Endothelial cell of umbilical vein (primary cell): ENCODE data around the gene AACS. TPM values are rescaled to one million over a fixed set of nuclear protein-coding genes. Genes with fewer than 3 reads are reported as not detected.

ENCODE experiments used
- BruUV-seq: library from RNA; stranded (reverse); fragments of 400-500 nt; replicated peaks from 2 replicates; lab custom pipeline; 2021; lab: Mats Ljungman, UMichigan
- CTCF ChIA-PET: fragments of 300-600, 350-600 bp; sonication (Branson Sonifier 250); formaldehyde crosslinking; loops from one replicate; lab custom pipeline; 2021; ENCODE audit warnings: antibody characterized with exemption, inconsistent platforms; lab: Charles Lee
- POLR2A ChIA-PET: fragments of 300-600, 350-600 bp; sonication (Branson Sonifier 250); formaldehyde crosslinking; loops from one replicate; lab custom pipeline; 2021; ENCODE audit warnings: antibody characterized with exemption, inconsistent platforms; lab: Charles Lee
- DNase-seq: peaks from one replicate; pipeline ENCODE4 v3.0.0-alpha.2; 2011; ENCODE audit warnings: low read depth, low spot score
- FAIRE-seq: peaks from 2 replicates; lab custom pipeline; 2011; peaks lifted over from hg19 to GRCh38; lab: Jason Lieb, UNC
- H2AFZ ChIP-seq: 2 replicates; pipeline ENCODE4 v1.6.0; 2012; ENCODE audit warnings: low read depth, low read length, control low read depth, inconsistent platforms
- H3K27ac ChIP-seq: 2 replicates; pipeline ENCODE4 v1.5.1; 2011; ENCODE audit warnings: low read depth, mild to moderate bottlenecking, control low read depth, low read length, moderate library complexity; ENCODE audit not compliant: insufficient read depth
- H3K27me3 ChIP-seq, 2 experiments: 2 replicates each; pipeline versions ENCODE4 v1.6.0 to v1.6.1; 2011; ENCODE audit warnings: low read length in 2 of 2, mixed read lengths in 1 of 2; ENCODE audit not compliant: control insufficient read depth in 2 of 2, insufficient read depth in 2 of 2
- H3K36me3 ChIP-seq, 2 experiments: 2 replicates in 1 of 2; 3 replicates in 1 of 2; pipeline ENCODE4 v1.5.1; 2011; ENCODE audit warnings: low read length in 2 of 2, mild to moderate bottlenecking in 1 of 2, moderate library complexity in 1 of 2; ENCODE audit not compliant: control insufficient read depth in 2 of 2, insufficient read depth in 2 of 2; ENCODE audit errors: extremely low read depth in 1 of 2
- H3K4me1 ChIP-seq: 3 replicates; pipeline ENCODE4 v1.5.1; 2011; ENCODE audit warnings: mild to moderate bottlenecking, low read length; ENCODE audit not compliant: control insufficient read depth, insufficient read depth; ENCODE audit errors: extremely low read depth
- H3K4me2 ChIP-seq: 2 replicates; pipeline ENCODE4 v1.6.1; 2011; ENCODE audit warnings: low read length, control low read depth, mixed read lengths; ENCODE audit not compliant: insufficient read depth
- H3K4me3 ChIP-seq, 3 experiments: fragments of 200-600 bp in 1 of 3; sonication (generic), shearing (Covaris generic) in 1 of 3; replicated peaks in 1 of 3; 2 replicates each; pipeline ENCODE4 v1.5.1; 2011 to 2016; ENCODE audit warnings: control low read depth in 3 of 3, low read length in 3 of 3, mild to moderate bottlenecking in 2 of 3, inconsistent platforms in 1 of 3, low read depth in 1 of 3, moderate library complexity in 1 of 3; ENCODE audit not compliant: insufficient read depth in 1 of 3
- H3K79me2 ChIP-seq: 2 replicates; pipeline ENCODE4 v1.6.0; 2012; ENCODE audit warnings: low read length, inconsistent platforms; ENCODE audit not compliant: control insufficient read depth, insufficient read depth
- H3K9ac ChIP-seq: replicated peaks from 2 replicates; pipeline ENCODE3; 2011; ENCODE audit warnings: low read length, control low read depth; ENCODE audit not compliant: insufficient read depth; ENCODE audit errors: extremely low read depth
- H3K9me1 ChIP-seq: replicated peaks from 3 replicates; pipeline ENCODE4 v1.6.0; 2011; ENCODE audit warnings: mild to moderate bottlenecking, low read length; ENCODE audit not compliant: control insufficient read depth, insufficient read depth; ENCODE audit errors: extremely low read depth
- H3K9me3 ChIP-seq: replicated peaks from 2 replicates; pipeline ENCODE4 v1.5.1; 2012; ENCODE audit warnings: low read length, inconsistent platforms; ENCODE audit not compliant: control insufficient read depth, insufficient read depth
- H4K20me1 ChIP-seq: replicated peaks from 2 replicates; pipeline ENCODE3; 2011; ENCODE audit warnings: mild to moderate bottlenecking, low read length; ENCODE audit not compliant: control insufficient read depth, insufficient read depth; ENCODE audit errors: extremely low read depth
- EZH2 ChIP-seq: IDR thresholded peaks from 2 replicates; pipeline ENCODE4 v1.6.1; 2012; ENCODE audit warnings: borderline replicate concordance, low read depth, mild to moderate bottlenecking, moderate library complexity, low read length, inconsistent platforms; ENCODE audit not compliant: severe bottlenecking
- FOS ChIP-seq: IDR thresholded peaks from 2 replicates; pipeline ENCODE4 v1.6.1; 2011; ENCODE audit warnings: mild to moderate bottlenecking, low read length, moderate library complexity, borderline replicate concordance; ENCODE audit not compliant: insufficient read depth
- GATA2 ChIP-seq: IDR thresholded peaks from 2 replicates; pipeline ENCODE4 v1.7.0; 2011; ENCODE audit warnings: low read depth, mild to moderate bottlenecking, moderate library complexity, mixed read lengths, low read length; ENCODE audit not compliant: insufficient read length, insufficient read depth
- JUN ChIP-seq: IDR thresholded peaks from 2 replicates; pipeline ENCODE4 v1.6.1; 2011; ENCODE audit warnings: borderline replicate concordance, low read depth; ENCODE audit not compliant: insufficient read length, insufficient read depth
- MYC ChIP-seq: IDR thresholded peaks from one replicate; pipeline ENCODE4 v1.6.1; 2011; ENCODE audit warnings: mild to moderate bottlenecking, low read depth, low read length
- POLR2A ChIP-seq: IDR thresholded peaks from 2 replicates; pipeline ENCODE4 v1.6.1; 2012; ENCODE audit warnings: low read depth, mild to moderate bottlenecking, control low read depth, low read length
- POLR2AphosphoS5 ChIP-seq: IDR thresholded peaks from 2 replicates; pipeline ENCODE4 v1.6.1; 2012; ENCODE audit warnings: low read depth, mild to moderate bottlenecking, control low read depth, low read length, moderate library complexity; ENCODE audit not compliant: insufficient read depth
- dilution Hi-C: fragments of 300-500 bp; cut with MboI; formaldehyde crosslinking; loops from one replicate; pipeline ENCODE4 v1.15.0; 2019; ENCODE audit warnings: low sequenced_read_pairs; ENCODE audit not compliant: extremely low pct_ligation_motif_present
- intact Hi-C: fragments of 100-400 bp; cut with micrococcal nuclease; formaldehyde crosslinking; loops from one replicate; pipeline ENCODE4 v1.10.0; 2022
- polyA plus RNA-seq, 4 experiments: library from polyadenylated mRNA; depleted of rRNA in 3 of 4; stranded (reverse) in 3 of 4; unstranded in 1 of 4; fragments of >200 nt; gene quantifications; 2 replicates each; pipeline versions ENCODE4 v1.2.1 to v1.2.3, GENCODE V29; 2011 to 2012; ENCODE audit warnings: missing spikeins in 1 of 4
- total RNA-seq: library from RNA; stranded (reverse); gene quantifications from 2 replicates; pipeline ENCODE4 v1.2.3, GENCODE V29; 2021
- TF ChIP-seq, protein P1 (sequence below): IDR thresholded peaks from 2 replicates; pipeline ENCODE4 v1.6.1; 2011; ENCODE audit not compliant: insufficient read depth, insufficient read length
- TF ChIP-seq, protein P2 (sequence below), 2 donors: IDR thresholded peaks; 1 replicate in 1 of 2; 2 replicates in 1 of 2; pipeline ENCODE4 v1.5.1; 2011; ENCODE audit warnings: low read length in 2 of 2, mild to moderate bottlenecking in 2 of 2, moderate library complexity in 2 of 2, control low read depth in 1 of 2, inconsistent platforms in 1 of 2, low read depth in 1 of 2; ENCODE audit not compliant: insufficient read depth in 1 of 2; ENCODE audit errors: extremely low read depth in 1 of 2

AACS gene
- total and polyA plus RNA-seq, 2 donors (not counting 3 experiments of a cell fraction or from before 2014, with no cell fraction given): 34.7 to 40.3 TPM

DNA sequence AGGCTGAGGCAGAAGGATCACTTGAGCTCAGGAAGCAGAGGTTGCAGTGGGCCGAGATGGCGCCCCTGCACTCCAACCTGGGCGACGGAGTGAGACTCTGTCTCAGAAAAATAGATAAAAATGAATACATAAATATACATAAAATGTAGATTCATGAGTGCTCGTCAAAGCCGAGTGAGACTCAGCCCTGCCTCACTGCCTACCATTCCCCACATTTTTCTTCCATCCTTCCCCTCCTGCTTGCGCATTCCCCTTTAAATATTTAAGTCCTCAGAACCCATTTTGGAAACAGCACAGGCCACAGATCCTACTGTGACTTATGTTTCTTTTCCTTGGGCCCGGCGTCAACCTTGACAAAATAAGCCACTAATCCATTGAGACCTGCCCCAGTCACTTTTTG lies 31.9 kb upstream of the AACS start:
- CTCF ChIA-PET: no interaction called here
- no peak overlapping the region for H3K4me2 ChIP-seq
- H2AFZ ChIP-seq: no peak overlapping the region
- dilution Hi-C loops: no loop called here
- TF ChIP-seq POLR2A: no peak
- TF ChIP-seq MYC: no peak
- no peak for TF ChIP-seq JUN
- TF ChIP-seq GATA2: no peak
- TF ChIP-seq, protein P1, sequence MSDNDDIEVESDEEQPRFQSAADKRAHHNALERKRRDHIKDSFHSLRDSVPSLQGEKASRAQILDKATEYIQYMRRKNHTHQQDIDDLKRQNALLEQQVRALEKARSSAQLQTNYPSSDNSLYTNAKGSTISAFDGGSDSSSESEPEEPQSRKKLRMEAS: no peak
- TF ChIP-seq EZH2: no peak
- TF ChIP-seq, protein P2, sequence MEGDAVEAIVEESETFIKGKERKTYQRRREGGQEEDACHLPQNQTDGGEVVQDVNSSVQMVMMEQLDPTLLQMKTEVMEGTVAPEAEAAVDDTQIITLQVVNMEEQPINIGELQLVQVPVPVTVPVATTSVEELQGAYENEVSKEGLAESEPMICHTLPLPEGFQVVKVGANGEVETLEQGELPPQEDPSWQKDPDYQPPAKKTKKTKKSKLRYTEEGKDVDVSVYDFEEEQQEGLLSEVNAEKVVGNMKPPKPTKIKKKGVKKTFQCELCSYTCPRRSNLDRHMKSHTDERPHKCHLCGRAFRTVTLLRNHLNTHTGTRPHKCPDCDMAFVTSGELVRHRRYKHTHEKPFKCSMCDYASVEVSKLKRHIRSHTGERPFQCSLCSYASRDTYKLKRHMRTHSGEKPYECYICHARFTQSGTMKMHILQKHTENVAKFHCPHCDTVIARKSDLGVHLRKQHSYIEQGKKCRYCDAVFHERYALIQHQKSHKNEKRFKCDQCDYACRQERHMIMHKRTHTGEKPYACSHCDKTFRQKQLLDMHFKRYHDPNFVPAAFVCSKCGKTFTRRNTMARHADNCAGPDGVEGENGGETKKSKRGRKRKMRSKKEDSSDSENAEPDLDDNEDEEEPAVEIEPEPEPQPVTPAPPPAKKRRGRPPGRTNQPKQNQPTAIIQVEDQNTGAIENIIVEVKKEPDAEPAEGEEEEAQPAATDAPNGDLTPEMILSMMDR (IDR thresholded peaks at IDR 0.05; ENCODE audit: extremely low read depth in 1 of 2, insufficient read depth in 1 of 2, low read depth in 1 of 2, low read length in 2 of 2): no peak
- TF ChIP-seq POLR2AphosphoS5: no peak
- TF ChIP-seq FOS: no peak
- DNase-seq: no peak
- H3K4me1 ChIP-seq: no peaks in the 10 kb centered on the region
- no peak overlapping the region for H3K4me3 ChIP-seq
- intact Hi-C loops: no loop called here
- no peaks in the 10 kb centered on the region for H4K20me1 ChIP-seq
- H3K9ac ChIP-seq: no peak overlapping the region
- H3K79me2 ChIP-seq: no peaks in the 10 kb centered on the region
- H3K9me3 ChIP-seq: no peaks in the 10 kb centered on the region
- FAIRE-seq: no peak
- BruUV-seq: no TSS peak
- H3K27me3 ChIP-seq: no peaks in the 10 kb centered on the region
- H3K36me3 ChIP-seq: no peaks in the 10 kb centered on the region
- POLR2A ChIA-PET: no interaction called here
- no peak overlapping the region for H3K27ac ChIP-seq
- H3K9me1 ChIP-seq: no peaks in the 10 kb centered on the region
